Right atrium auricular region (tissue), 2 donors: Measurements from ENCODE around the gene SRSF9. TPM values are rescaled to one million over a fixed set of nuclear protein-coding genes. Genes with fewer than 3 reads are reported as not detected.
"Not testable (repeated sequence)": the region's sequence is repeated elsewhere in the genome, so short reads cannot be mapped to it uniquely, and the experiment has no call there.

Experiments
- DNase-seq: peaks from one replicate; pipeline ENCODE4 v3.0.0-alpha.2; 2019; ENCODE audit warnings: low spot score
- H3K27ac ChIP-seq, 2 donors: fragments of 200-600 bp; sonication (generic); 1 replicate in 1 of 2; 2 replicates in 1 of 2; pipeline ENCODE4 v1.5.1; 2016 to 2019
- H3K27me3 ChIP-seq, 2 donors: fragments of 200-600 bp; sonication (generic); one replicate each; pipeline versions ENCODE4 v1.5.1 to v1.6.0; 2017 to 2019
- H3K36me3 ChIP-seq: fragments of 200-600 bp; sonication (generic); one replicate; pipeline ENCODE4 v1.5.1; 2016
- H3K4me1 ChIP-seq, 2 donors: fragments of 200-600 bp; sonication (generic); one replicate each; pipeline versions ENCODE4 v1.5.1 to v1.6.0; 2017 to 2019
- H3K4me3 ChIP-seq, 2 donors: fragments of 200-600 bp; sonication (generic); 1 replicate in 1 of 2; 2 replicates in 1 of 2; pipeline ENCODE4 v1.5.1; 2017 to 2019; ENCODE audit warnings: mild to moderate bottlenecking in 1 of 2, moderate library complexity in 1 of 2
- H3K9me3 ChIP-seq, 2 donors: fragments of 200-600 bp; sonication (generic); one replicate each; pipeline ENCODE4 v1.5.1; 2019
- CTCF ChIP-seq, 2 donors: fragments of 200-600 bp; sonication (generic); IDR thresholded peaks; one replicate each; pipeline ENCODE4 v1.5.1; 2019; ENCODE audit warnings: antibody characterized with exemption in 2 of 2
- total RNA-seq, 2 donors: library from RNA; depleted of rRNA; stranded (reverse); fragments of >200 nt; gene quantifications; one replicate each; pipeline ENCODE4 v1.1.0, GENCODE V29; 2016

The SRSF9 gene
- 10 to 100 TPM; 18.7 to 31.4 TPM for total RNA-seq

- Histone ChIP-seq H3K4me3 (peak within 1 kb of the TSS; percentile 67 to 87), H3K27ac (peak within 1 kb of the TSS; percentile 85 to 94), H3K9me3 (no peaks in the 10 kb centered on the region), H3K4me1 (peaks cover 0 to 35% of the 10 kb centered on the region in 2 donors), H3K36me3 (peaks cover 19% of the 10 kb centered on the region), H3K27me3 (no peaks in the 10 kb centered on the region)
- DNase-seq, result peak; percentile 96
- peak; percentile 85 to 91 for TF ChIP-seq CTCF (IDR thresholded peaks at IDR 0.05)
Measured at GRCh38 chr12:120469450-120470149, at the start of gene SRSF9. Gene SRSF9, minus strand, starts transcription at chr12:120469748. Its CDS starts 139 bp downstream, at chr12:120469609.

- not testable (repeated sequence) for H3K4me1 ChIP-seq, H3K27me3 ChIP-seq, H3K27ac ChIP-seq, H3K9me3 ChIP-seq, DNase-seq, H3K4me3 ChIP-seq
- peaks cover 25% of the 10 kb centered on the region for H3K36me3 ChIP-seq
Measured at GRCh38 chr12:120519324-120519723, 49.8 kb upstream of the SRSF9 start.

GRCh38 chr12:120515496-120515895, 45.9 kb upstream of the SRSF9 start:
- no peaks in the 10 kb centered on the region for H3K4me1 ChIP-seq

GRCh38 chr12:120514002-120514401, 44.5 kb upstream of the SRSF9 start:
- H3K4me3 ChIP-seq, result no peak overlapping the region
- no peaks in the 10 kb centered on the region for H3K9me3 ChIP-seq
- no peaks in the 10 kb centered on the region for H3K4me1 ChIP-seq
- H3K27ac ChIP-seq, result no peak overlapping the region
- no peak for TF ChIP-seq CTCF (IDR thresholded peaks at IDR 0.05)
- no peak for DNase-seq
- no peaks in the 10 kb centered on the region for H3K27me3 ChIP-seq
- peaks cover 48% of the 10 kb centered on the region for H3K36me3 ChIP-seq

More at GRCh38 chr12:120515496-120515895, 45.9 kb upstream of the SRSF9 start:
- Histone ChIP-seq H3K27me3 (no peaks in the 10 kb centered on the region), H3K9me3 (no peaks in the 10 kb centered on the region), H3K36me3 (peaks cover 35% of the 10 kb centered on the region), H3K4me3 (no peak overlapping the region), H3K27ac (no peak overlapping the region)
- no peak for TF ChIP-seq CTCF (IDR thresholded peaks at IDR 0.05)
- DNase-seq, result no peak

- no peak for DNase-seq
- Histone ChIP-seq H3K27ac (no peak overlapping the region), H3K36me3 (peaks cover 51% of the 10 kb centered on the region), H3K4me3 (no peak overlapping the region), H3K9me3 (no peaks in the 10 kb centered on the region), H3K27me3 (no peaks in the 10 kb centered on the region), H3K4me1 (no peaks in the 10 kb centered on the region)
- no peak for TF ChIP-seq CTCF (IDR thresholded peaks at IDR 0.05)
Measured at GRCh38 chr12:120508537-120508936, 39.0 kb upstream of the SRSF9 start.

- no peaks in the 10 kb centered on the region for H3K9me3 ChIP-seq
Measured at GRCh38 chr12:120504587-120504986, 35.0 kb upstream of the SRSF9 start.

More at GRCh38 chr12:120504587-120504986, 35.0 kb upstream of the SRSF9 start:
- H3K4me3 ChIP-seq, result no peak overlapping the region
- H3K36me3 ChIP-seq, result peaks cover 48% of the 10 kb centered on the region
- DNase-seq, result no peak
- TF ChIP-seq CTCF (IDR thresholded peaks at IDR 0.05), result no peak
- H3K27me3 ChIP-seq, result no peaks in the 10 kb centered on the region
- no peaks in the 10 kb centered on the region for H3K4me1 ChIP-seq
- H3K27ac ChIP-seq, result no peak overlapping the region
